RPMI8226 (cell line): Measurements from ENCODE around the gene PHACTR2.
"Not testable (repeated sequence)": the region's sequence is repeated elsewhere in the genome, so short reads cannot be mapped to it uniquely, and the experiment has no call there.

Source experiments
- DNase-seq: peaks from one replicate; pipeline ENCODE4 v3.0.0-alpha.2; 2015

PHACTR2 gene

GRCh38 chr6:143699430-143699825 lies 21.7 kb downstream of the PHACTR2 start:
- DNase-seq = no peak

GRCh38 chr6:143700684-143701348 lies 23.1 kb downstream of the PHACTR2 start:
- DNase-seq = no peak

GRCh38 chr6:143701349-143702234 lies 23.8 kb downstream of the PHACTR2 start:
- no peak for DNase-seq

- DNase-seq = no peak
These were observed 27.8 kb downstream of the PHACTR2 start for GRCh38 chr6:143705569-143705968.

- no peak for DNase-seq
These were observed 29.9 kb downstream of the PHACTR2 start for GRCh38 chr6:143707697-143708096.

GRCh38 chr6:143708889-143709288 lies 31.1 kb downstream of the PHACTR2 start:
- no peak for DNase-seq

- no peak for DNase-seq
These were observed 33.9 kb downstream of the PHACTR2 start for GRCh38 chr6:143711714-143712113.

- DNase-seq = no peak
These were observed 40.7 kb downstream of the PHACTR2 start for GRCh38 chr6:143718472-143718871.

GRCh38 chr6:143721642-143722041 lies 43.9 kb downstream of the PHACTR2 start:
- DNase-seq = no peak

- no peak for DNase-seq
These were observed 47.1 kb downstream of the PHACTR2 start for GRCh38 chr6:143724876-143725275.

- no peak for DNase-seq
These were observed 48.4 kb downstream of the PHACTR2 start for GRCh38 chr6:143726015-143726647.

- DNase-seq = no peak
These were observed 49.3 kb downstream of the PHACTR2 start for GRCh38 chr6:143727035-143727434.

- DNase-seq = no peak
These were observed 54.0 kb downstream of the PHACTR2 start for GRCh38 chr6:143731789-143732188.

GRCh38 chr6:143732536-143732935 lies 54.8 kb downstream of the PHACTR2 start:
- DNase-seq = no peak

- DNase-seq = no peak
These were observed 55.7 kb downstream of the PHACTR2 start for GRCh38 chr6:143733510-143733909.

- no peak for DNase-seq
These were observed 56.9 kb downstream of the PHACTR2 start for GRCh38 chr6:143734641-143735063.

- DNase-seq = not testable (repeated sequence)
These were observed 60.4 kb downstream of the PHACTR2 start for GRCh38 chr6:143738072-143738690.

GRCh38 chr6:143739341-143739851 lies 61.6 kb downstream of the PHACTR2 start:
- no peak for DNase-seq

- no peak for DNase-seq
These were observed 62.4 kb downstream of the PHACTR2 start for GRCh38 chr6:143740213-143740612.

GRCh38 chr6:143741480-143741879 lies 63.7 kb downstream of the PHACTR2 start:
- no peak for DNase-seq

GRCh38 chr6:143742070-143742954 lies 64.5 kb downstream of the PHACTR2 start:
- no peak for DNase-seq

GRCh38 chr6:143742955-143743255 lies 65.1 kb downstream of the PHACTR2 start:
- DNase-seq = no peak
